ENCODE measurements around the gene INPP5F. TPM values are rescaled to one million over a fixed set of nuclear protein-coding genes. Genes with fewer than 3 reads are reported as not detected.
"Not testable (repeated sequence)": the region's sequence is repeated elsewhere in the genome, so short reads cannot be mapped to it uniquely, and the experiment has no call there.

INPP5F gene
- polyA plus RNA-seq, 12 donors, result 15.7 to 28.5 (median 20.8) TPM; not detected in 1

DNA sequence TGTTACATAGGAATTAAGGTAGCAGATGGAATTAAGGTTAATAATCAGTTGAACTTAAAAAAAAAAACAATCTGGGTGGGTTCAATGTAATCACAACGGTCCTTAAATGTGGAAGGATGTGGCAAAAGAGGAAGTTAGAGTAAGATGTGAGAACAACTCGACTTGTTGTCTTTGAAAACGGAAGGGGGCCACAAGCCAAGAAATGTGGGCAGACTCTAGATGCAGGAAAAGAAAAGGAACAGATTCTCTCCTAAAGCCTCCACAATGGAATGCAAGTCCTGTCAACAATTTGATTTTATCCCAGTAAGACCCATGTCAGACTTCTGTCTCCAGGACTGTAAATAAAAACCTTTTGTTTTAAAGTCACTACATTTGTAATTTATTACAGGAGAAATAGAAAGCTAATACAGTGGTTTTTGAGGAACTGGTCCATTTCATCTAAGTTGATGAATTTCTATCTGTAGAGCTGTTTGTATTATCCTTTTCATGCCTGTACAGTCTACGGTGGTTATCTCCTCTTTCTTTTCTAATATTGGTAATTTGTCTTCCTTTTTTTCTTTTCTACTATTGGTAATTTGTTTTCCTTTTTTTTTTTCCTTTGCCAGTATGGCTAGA is 138.2 kb downstream of the INPP5F start:
- no peak for DNase-seq

DNA sequence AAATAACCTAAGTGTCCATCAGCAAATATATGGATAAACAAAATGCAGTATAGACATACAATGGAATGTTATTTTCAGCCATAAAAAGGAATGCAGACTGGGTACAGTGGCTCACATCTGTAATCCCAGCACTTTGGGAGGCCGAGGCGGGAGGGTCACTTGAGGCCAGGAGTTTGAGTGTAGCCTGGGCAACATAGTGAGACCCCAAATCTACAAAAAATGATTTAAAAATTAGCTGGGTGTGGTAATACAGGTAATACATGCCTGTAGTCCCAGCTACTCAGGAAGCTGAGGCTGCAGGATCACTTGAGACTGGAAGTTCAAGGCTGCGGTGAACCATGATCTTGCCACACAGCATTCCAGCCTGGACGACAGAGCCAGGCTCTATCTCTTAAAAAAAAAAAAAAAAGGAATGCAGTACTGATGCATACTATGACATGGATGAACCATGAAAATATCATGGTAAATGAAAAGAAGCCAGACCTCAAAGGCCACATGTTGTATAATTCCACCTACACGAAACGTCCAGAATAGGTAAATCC is 139.9 kb downstream of the INPP5F start:
- DNase-seq, result no peak

GRCh38 chr10:119867317-119867716 is 141.5 kb downstream of the INPP5F start:
- DNase-seq, result no peak

DNA sequence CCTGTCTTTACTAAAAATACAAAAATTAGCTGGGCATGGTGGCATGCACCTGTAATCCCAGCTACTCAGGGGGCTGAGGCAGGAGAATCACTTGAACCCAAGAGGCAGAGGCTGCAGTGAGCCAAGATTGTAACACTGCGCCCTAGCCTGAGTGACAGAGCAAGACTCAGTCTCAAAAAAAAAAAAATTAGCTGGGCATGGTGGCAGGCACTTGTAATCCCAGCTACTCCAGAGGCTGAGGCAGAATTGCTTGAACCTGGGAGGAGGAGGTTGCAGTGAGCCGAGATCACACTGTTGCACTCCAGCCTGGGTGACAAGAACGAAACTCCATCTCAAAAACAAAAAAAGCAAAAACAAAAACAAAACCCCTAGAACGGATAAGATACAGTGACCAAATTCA is 143.5 kb downstream of the INPP5F start:
- not testable (repeated sequence) for DNase-seq

DNA sequence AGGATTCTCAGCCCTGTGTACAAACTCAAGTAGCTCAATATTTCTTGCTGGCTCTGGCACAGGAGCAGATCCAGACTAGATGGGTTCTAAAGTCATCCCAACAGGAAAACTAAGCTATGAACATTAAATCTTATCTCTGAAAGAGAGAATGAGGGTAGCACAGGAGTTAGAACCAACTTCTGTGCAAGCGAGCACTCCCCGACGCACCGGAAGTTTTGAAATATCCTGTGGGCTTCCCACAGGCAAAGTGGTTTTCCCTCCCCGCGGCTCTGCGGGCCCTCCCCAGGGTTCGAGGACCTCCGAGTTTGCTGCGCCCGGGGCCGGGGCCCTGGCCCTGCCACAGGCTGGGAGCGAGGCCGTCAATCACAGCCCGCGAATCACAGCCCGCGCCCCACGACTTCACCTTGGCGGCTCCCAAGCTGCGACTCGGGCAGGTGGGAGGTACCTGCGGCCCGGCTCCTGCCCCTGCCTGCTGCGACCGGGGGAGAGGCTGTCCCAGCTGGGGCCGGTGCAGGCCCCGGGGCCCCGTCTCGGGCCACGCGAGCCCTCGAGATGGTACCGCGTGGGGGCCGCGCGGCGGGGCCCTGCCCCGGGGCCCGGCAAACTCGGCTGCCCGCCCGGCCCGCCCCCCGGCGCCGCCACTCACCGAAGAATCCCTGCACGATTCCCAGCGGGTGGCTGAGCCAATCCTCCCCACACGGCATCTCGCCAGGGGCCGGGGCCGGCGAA is 146.2 kb downstream of the INPP5F start:
- DNase-seq, result peak; percentile 25

DNA sequence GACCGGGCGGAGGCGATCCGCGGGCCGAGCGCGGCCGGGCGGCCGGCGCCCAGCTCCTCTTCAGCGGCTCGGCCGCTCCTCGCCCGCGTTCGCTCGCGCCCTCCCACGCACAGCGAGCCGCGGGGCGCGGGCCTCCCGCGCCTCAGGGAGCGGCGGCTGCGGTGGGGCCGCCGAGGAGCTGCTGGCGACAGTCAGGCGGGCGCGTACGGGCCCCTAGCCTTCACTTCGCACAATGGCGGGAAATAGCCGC is 146.7 kb downstream of the INPP5F start, which contains the start of gene MCMBP:
MCMBP (minus strand) TSS at position 234 of the 250 bp plus-strand sequence. CDS start 259 bp downstream, outside the sequence.
- no peak for DNase-seq

DNA sequence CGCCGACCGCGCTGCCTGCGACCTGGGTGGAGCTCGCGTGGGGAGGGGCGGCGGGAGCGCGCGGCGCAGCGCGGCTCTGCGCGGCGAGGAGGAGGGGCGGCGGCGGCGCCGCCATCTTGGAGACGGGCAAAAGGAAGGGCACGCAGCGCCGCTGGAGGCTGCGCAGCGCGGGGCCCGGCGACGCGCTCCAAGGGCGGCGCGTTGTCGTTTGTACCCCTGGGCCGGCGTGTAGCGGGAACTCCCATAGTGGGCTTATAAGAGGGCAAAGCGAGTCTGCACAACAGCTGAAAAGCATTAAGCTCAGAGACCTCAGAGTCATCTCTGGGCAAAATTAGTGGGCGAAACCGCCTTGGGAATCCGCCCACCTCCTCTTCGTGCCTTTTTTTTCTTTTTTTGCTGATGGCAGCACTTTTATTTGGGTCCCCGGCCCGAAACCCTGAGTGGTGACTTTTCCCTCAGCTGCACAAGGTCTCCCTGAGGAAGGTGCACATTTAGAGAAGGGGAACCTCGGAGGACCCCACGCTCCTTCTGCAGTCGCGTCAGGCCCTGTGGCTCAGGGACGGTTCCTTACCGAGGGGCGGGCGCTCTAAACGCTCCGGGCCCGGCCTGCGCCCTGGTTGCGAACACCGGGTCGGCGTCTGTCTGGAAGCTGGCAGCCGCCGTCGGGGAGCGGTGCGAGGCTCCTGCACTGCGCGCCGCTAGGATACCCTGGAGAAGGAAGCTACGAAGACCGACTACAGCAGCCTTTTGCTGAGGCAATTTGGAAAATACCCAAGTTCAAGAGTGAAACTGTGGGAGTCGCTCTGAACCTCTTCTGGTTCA is 147.2 kb downstream of the INPP5F start:
- peak; percentile 91 for DNase-seq

DNA sequence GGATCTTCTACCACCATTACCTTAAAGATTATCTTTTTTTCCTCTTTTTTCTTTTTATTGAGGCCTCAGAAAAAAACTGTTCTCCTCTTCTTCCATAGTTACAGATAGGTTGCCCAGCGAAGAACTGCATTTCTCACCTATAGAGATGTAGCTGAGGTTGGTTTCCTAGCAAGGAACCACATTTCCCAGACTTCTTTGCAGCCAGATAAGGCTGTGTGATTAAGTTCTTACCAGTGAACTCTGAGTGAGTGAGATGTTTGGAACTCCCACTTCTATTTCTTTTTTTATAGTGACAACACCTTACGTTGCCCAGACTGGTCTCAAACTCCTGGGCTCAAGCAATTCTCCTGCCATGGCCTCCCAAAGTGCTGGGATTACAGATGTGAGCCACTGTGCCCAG is 152.7 kb downstream of the INPP5F start:
- DNase-seq, result no peak

Other genes with a start within 250 kb of the INPP5F start
- gene RGS10, start 183.3 kb upstream of the INPP5F start, polyA plus RNA-seq (ENCODE audit: insufficient read length in 12 of 12), result 10 to 100 TPM in 11 of 12 donors, not detected in 1; 30.9 to 69.0 (median 42.8) TPM
- 100 to 1,000 TPM in 9 of 12 donors, 10 to 100 TPM in 2, not detected in 1; 83.8 to 171 (median 125) TPM for gene TIAL1, start 129.1 kb upstream of the INPP5F start, polyA plus RNA-seq (ENCODE audit: insufficient read length in 12 of 12)
- 10 to 100 TPM in 11 of 12 donors, not detected in 1; 21.8 to 50.1 (median 38.6) TPM for gene BAG3, start 74.7 kb upstream of the INPP5F start, polyA plus RNA-seq (ENCODE audit: insufficient read length in 12 of 12)
- 10 to 100 TPM in 11 of 12 donors, not detected in 1; 34.0 to 58.1 (median 44.4) TPM for gene MCMBP, start 146.8 kb downstream of the INPP5F start, polyA plus RNA-seq (ENCODE audit: insufficient read length in 12 of 12)
- gene SEC23IP, start 166.7 kb downstream of the INPP5F start, polyA plus RNA-seq (ENCODE audit: insufficient read length in 12 of 12), result 10 to 100 TPM in 11 of 12 donors, not detected in 1; 37.9 to 63.4 (median 48.0) TPM